Left ventricle myocardium superior (tissue), 1 donor: ENCODE data around the gene CKMT1A. TPM values are rescaled to one million over a fixed set of nuclear protein-coding genes. Genes with fewer than 3 reads are reported as not detected.
"Not testable (repeated sequence)": the region's sequence is repeated elsewhere in the genome, so short reads cannot be mapped to it uniquely, and the experiment has no call there.

Experiments
- ATAC-seq: fragments of 200-7000 bp; cut with Tn5 transposase; one replicate; pipeline ENCODE4 v1.9.1; 2020; ENCODE audit warnings: mild to moderate bottlenecking, moderate library complexity
- DNase-seq: peaks from one replicate; pipeline ENCODE4 v3.0.0-alpha.2; 2020
- intact Hi-C: fragments of 100-400 bp; cut with micrococcal nuclease; formaldehyde crosslinking; loops from one replicate; pipeline ENCODE4 v1.11.0; 2022
- long read RNA-seq: library from polyadenylated mRNA; unstranded; transcript quantifications from one replicate; pipeline ENCODE4 v2.0.0, GENCODE V29; 2021
- total RNA-seq: library from RNA; stranded (reverse); fragmentation: NEBNext Ultra II Directional; extraction: Animal tissue kit (Norgen Biotek cat#: 25700); gene quantifications from one replicate; pipeline ENCODE4 v1.2.1, GENCODE V29; 2021
- donor health status: DM: no; HTN: yes; CAD: no; lungs with severe emphysema.

Gene CKMT1A
- 0.22 TPM for total RNA-seq
- long read RNA-seq: 0 reads

- DNase-seq, intact Hi-C loops: not testable (repeated sequence)
- ATAC-seq: peak; percentile 43
Observed at GRCh38 chr15:43693148-43694022, at the start of gene CKMT1A. TSS of gene CKMT1A (plus strand) at chr15:43693859. CDS start at chr15:43694051, 192 bp downstream.

DNA sequence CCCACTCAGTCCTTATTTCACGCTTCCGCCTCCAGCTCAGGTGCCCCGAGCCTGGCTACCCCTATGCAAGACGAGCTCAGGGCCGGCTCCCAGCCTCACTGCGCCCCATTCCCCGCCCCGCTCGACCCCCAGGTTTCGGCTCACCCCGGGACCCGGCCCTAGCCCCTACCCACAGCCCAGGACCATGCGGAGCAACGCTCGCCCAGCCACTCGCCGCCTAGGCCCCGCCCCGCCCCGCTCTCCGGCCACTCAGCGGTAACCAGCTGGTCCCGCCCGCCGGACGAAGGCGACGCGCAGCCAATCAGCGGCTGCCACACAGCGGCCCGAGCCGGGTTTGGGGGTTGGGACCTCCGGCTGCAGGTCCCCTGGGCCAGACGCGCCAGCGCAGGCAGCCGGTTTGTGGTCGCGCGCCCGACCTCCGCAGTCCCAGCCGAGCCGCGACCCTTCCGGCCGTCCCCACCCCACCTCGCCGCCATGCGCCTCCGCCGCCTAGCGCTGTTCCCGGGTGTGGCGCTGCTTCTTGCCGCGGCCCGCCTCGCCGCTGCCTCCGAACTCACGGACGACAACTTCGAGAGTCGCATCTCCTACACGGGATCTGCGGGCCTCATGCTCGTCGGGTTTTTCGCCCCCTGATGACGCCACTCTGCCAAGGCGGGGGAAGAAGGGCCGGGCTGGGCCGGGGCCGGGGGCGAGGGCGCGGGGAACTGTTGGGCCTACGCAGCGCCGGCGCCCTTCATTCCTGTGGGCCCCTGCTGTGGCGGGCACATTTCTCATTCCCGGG is 44.8 kb upstream of the CKMT1A start, which contains the start of gene CATSPER2:
Gene CATSPER2, minus strand, starts transcription at position 196 of the 781 bp plus-strand sequence. CDS start 783 bp downstream, outside the sequence.
- peak; percentile 33 for ATAC-seq
- intact Hi-C loops: no loop called here
- no peak for DNase-seq

DNA sequence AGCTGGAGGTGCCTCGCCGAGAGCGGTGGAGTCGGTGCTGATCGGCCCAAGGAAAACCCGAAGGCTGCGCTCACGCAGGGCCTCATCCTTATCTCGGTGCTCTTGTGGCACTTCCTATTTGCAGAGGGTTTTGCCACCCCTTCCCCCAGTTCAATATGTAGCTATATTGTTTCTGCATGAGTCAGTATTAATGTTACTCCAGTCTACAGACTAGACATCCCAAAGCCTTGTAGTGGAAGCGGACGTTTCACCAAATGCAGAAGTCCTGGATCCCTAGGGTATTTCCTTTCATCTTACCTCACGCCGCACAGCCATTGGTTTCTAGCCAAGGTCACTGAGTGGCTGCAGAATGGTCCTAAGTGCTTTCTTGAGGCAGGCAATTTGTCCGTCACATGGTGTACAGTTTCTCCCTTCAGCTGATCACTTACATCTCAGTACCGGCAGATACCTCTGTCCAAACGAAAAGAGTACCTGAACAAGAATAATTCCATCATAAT is 44.2 kb upstream of the CKMT1A start:
- intact Hi-C loops, ATAC-seq, DNase-seq: not testable (repeated sequence)

- intact Hi-C loops, ATAC-seq, DNase-seq: not testable (repeated sequence)
Observed at GRCh38 chr15:43659727-43660126, 33.9 kb upstream of the CKMT1A start.

- ATAC-seq, DNase-seq, intact Hi-C loops: not testable (repeated sequence)
Observed at GRCh38 chr15:43662293-43662692, 31.4 kb upstream of the CKMT1A start.

- intact Hi-C loops: not testable (repeated sequence)
Observed at GRCh38 chr15:43663333-43663732, 30.3 kb upstream of the CKMT1A start.

DNA sequence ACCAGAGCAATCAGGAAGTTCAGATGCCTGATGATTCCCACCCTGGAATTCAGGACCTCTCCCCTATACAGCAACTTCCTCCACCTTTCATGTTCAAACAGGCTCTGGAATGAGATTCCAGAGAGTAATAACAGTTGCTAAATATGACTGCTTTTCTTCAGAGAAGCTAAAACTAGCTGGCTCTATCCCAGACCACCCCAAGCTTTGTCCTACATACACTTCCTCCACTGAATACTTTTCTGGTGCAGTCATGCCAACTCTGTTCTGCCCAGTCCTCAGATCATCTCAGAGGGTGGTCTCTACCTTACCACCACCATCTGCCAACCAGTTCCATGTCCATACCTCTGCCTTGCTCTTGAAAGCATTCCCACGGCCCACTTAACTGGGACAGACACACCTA is 27.5 kb upstream of the CKMT1A start:
- DNase-seq, ATAC-seq, intact Hi-C loops: not testable (repeated sequence)

More at GRCh38 chr15:43663333-43663732, 30.3 kb upstream of the CKMT1A start:
- ATAC-seq, DNase-seq: not testable (repeated sequence)

- ATAC-seq, intact Hi-C loops, DNase-seq: not testable (repeated sequence)
Observed at GRCh38 chr15:43674175-43674574, 19.5 kb upstream of the CKMT1A start.

DNA sequence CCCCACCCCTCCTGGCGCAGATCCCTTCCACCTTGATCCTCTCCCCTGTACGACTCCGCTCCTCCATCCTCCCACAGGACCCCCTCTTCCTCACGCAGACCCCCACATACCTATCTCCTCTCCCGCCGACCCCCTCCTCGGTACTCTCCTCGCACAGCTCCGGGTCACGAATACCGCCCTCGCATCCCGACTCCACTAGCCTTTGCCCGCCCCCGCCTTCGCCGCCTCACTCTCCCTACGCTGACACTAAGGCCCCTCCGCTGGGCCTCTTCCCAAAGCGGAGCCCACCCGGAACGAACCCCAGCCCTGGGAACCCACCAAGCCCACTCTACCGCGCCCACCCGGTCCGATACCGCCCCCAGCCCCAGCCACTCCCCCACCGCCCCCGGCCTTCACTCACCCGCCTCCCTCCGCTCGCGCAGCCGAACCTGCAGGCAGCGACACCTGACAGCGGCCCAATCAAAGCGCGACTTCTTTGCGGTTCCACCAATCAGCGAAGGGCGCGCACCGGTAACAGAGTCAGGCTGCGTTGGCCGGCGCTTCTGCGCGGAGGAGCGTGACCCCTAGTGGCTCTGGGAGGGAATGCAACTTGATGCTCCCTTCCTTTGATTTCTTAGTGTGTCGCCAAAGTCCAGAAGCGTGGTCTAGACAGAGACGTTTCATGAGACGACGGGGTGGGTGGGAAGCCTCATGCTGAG is 3.9 kb upstream of the CKMT1A start:
- DNase-seq, intact Hi-C loops: not testable (repeated sequence)
- ATAC-seq: peak; percentile 100

GRCh38 chr15:43692679-43693078 is 980 bp upstream of the CKMT1A start:
- intact Hi-C loops, DNase-seq, ATAC-seq: not testable (repeated sequence)

GRCh38 chr15:43702174-43702573 is 8.5 kb downstream of the CKMT1A start:
- no peak for ATAC-seq
- intact Hi-C loops: no loop called here
- DNase-seq: no peak

GRCh38 chr15:43702701-43703424 is 9.2 kb downstream of the CKMT1A start:
- intact Hi-C loops: no loop called here
- DNase-seq (no peak), ATAC-seq (no peak)

DNA sequence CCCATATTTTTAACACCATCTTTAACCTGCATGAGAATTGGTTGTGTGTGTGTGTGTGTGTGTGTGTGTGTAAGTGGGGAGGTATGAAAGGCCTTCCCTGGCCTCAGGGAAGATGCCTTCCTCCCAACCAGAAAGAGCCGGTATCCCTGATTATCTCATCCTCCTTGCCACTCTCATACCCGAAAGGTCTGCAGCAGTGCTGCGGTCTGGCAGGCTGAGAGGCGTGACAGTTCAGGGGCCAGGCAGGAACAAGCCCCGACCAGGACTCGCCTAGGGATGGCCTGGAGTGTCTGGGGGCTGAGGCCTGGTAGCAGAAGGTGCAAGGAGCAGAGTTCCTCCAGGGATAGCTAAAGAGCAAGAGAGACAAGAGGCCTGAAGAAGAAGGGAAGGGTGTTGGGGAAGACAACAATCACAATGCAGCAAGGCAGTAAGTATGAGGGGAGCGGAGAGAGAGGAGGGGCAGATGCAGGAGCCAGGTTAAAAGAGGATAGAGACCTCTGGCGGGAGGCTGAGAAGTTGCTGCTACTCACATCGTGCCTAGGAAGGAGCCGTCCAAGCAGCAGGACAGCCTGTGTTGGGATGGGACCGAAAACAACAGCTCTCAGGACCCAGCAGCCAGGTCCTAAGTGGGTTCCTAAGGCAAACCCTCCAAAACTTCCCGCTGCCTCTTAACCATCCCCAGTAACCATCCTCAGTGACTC is 16.9 kb downstream of the CKMT1A start:
- intact Hi-C loops, ATAC-seq, DNase-seq: not testable (repeated sequence)

DNA sequence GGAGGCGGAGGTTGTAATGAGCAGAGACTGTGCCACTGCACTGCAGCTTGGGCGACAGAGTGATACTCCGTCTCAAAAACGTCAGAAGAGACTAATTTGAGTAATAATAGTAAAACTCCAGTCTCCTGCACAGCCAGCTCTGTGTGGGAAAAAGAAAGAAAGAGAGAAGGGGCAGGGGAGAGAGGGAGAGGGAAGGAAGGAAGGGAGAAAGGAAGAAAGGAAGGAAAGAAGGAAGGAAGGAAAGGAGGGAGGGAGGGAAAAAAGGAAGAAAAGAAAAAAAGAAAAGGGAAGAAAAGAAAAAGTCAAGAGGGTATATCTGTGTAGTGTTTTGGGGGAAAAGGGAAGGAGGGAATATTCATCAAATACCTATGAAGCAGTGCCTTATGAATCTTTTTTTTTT is 29.5 kb downstream of the CKMT1A start:
- intact Hi-C loops: no loop called here
- DNase-seq (no peak), ATAC-seq (no peak)

GRCh38 chr15:43726306-43726705 is 32.6 kb downstream of the CKMT1A start:
- ATAC-seq, DNase-seq, intact Hi-C loops: not testable (repeated sequence)

DNA sequence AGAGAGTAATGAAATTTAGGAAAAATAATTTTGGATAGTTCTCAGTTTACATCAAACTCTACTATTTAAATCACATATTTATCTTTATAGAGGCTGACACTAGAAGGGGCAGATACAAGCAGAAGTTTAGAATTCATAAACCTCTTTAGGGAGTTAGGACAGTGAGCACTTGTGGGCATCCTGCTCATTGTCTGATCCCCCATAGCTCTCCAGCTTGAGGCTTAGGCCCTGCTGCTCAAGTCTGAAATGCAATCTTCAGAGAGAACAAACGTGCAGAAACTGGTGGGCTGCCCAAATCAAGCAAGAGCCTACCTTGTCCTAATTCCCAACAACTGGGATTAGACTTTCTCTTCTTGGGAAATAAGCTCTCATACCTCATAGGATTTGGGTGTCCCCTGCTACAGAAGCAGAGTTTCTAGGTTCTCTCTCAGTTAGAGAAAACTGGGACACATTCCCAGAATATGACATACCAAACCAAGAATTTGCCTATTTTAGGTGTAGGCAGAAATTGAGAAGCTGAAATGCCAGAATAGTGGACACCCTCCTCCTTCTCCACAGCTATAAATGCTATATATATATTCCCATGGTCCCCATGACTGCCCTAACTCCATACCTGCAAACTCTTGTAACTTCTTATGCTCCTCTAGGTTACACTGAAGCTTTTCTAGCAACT is 34.5 kb downstream of the CKMT1A start:
- ATAC-seq, intact Hi-C loops: not testable (repeated sequence)

GRCh38 chr15:43735416-43735815 is 41.8 kb downstream of the CKMT1A start:
- no peak for ATAC-seq
- DNase-seq: no peak
- intact Hi-C loops: no loop called here

More for the DNA sequence above, 34.5 kb downstream of the CKMT1A start:
- not testable (repeated sequence) for DNase-seq
